Inflammatory macrophage treated with lipopolysaccharide for 1 hour (primary cell): ENCODE results near the gene EFCAB6.

Experiments
- DNase-seq, 2 donors: peaks; one replicate each; pipeline ENCODE4 v3.0.0-alpha.2; 2020 to 2022

Gene EFCAB6

GRCh38 chr22:43628250-43628649, 183.9 kb downstream of the EFCAB6 start:
- no peak for DNase-seq

DNA sequence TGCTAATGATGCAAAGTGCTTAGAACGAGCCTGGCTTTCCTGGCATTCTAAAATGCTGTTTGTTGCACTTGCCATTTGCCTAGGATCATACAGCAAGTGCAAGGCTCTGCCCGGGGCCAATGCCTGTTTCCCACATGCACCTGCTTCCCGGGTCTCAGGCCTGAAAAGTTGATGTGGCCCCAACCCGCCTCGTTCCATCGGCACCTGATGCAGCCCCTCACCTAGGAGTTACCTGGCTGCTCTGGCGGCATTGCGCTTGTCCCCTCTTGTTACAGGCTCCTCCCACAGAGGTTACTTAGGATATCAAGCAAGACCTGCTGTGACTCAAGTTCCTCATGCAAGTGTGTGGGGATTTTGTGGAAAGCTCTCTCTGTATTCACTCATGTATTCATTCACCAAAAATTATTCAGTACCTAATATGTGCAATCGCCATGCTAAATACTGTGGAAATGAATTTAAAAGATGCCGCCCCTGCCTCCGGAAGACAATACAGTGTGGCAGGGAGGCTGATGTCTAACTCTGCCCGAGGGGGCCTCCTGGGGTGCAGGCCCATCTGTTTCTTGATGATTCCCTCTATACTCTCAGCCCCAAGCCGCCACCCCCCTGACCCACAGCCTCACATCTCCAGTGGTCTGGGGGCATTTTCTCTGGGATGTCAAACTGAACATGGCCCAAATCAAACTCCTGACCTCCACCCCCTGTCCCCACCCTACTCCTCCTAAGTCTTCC, 184.5 kb downstream of the EFCAB6 start:
- no peak for DNase-seq

DNA sequence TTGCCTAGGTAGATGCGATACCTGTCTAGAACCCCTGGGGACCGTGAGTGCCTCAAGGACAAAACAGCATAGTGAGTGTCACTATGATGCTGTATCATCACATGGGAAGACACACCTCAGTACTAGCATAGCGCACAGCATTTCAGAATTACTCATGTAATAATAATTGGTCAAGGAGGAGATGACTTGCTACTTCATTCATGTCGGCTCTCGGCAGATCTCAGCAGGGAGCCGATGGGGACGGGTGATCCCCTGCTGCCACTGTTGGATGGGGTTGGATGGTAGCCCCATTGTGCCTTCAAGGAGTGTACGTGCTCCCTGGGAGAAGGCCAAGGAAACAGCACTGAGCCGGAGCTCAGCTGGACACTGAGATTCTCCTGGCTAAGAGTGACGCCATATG, 186.9 kb downstream of the EFCAB6 start:
- no peak for DNase-seq

DNA sequence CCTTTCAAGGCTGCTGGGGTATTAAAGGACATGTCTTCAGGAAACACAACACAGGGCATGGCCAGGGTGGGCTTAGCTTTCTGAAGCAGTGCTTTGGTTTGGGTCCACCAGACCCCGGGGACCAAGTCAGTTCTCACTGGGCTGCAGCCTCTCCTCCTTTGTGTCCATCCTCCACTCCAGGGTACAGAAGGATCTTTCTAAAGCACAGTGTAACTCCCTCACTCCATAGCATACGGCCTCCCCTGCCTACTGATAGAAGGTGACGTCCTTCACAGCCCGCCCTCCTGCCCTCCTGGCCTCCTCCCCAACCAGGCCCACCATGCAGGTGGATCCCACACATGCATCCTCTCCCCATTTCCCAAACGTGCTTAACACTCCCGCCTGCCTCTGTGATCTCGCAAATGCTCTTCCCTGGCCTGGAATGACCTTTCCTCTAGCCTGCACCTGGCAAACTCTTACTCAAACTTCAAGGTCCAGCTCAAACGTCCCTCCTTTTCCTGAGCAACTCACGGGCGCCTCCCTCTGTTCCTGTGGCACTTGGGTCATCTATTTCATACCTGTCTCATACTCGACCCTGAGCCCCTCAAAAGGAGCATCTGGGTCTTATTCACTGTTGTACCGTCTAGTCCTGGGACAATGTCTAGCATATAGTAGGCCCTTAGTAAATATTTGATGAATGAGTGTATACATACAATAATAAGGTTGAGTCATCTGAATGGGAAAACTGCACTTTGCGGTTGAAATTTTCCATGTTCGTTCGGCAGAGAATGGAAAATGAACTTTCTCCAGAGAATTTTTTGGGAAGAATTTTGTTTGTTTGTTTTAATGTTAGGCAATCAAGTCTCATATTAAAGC, 187.7 kb downstream of the EFCAB6 start:
- no peak for DNase-seq

- DNase-seq, result no peak
These were observed 189.2 kb downstream of the EFCAB6 start for GRCh38 chr22:43622886-43623285.

GRCh38 chr22:43620197-43620596, 191.9 kb downstream of the EFCAB6 start:
- no peak for DNase-seq

GRCh38 chr22:43618517-43618916, 193.6 kb downstream of the EFCAB6 start:
- DNase-seq, result no peak

GRCh38 chr22:43616645-43617044, 195.5 kb downstream of the EFCAB6 start:
- no peak for DNase-seq

- DNase-seq, result no peak
These were observed 211.8 kb downstream of the EFCAB6 start for GRCh38 chr22:43600265-43600664.

DNA sequence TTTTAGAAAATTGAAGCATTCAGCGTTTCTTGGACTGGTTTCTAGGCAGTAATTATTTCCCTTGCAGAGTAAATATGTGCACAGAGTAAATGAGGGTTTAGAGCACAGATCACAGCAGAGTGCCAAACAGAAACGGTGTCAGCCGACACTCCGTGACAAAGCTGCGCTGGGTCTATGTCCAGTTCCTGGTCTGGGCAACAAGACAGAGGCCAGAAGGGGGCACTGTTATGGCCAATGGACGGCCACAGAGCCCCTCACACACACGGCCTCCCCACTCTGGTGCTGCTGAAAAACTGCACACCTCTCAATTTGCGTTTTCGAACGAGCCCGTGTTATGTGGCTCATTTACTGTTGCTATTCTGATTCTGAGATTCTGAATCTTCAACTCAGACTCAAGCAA, 219.6 kb downstream of the EFCAB6 start:
- no peak for DNase-seq

GRCh38 chr22:43591380-43591779, 220.7 kb downstream of the EFCAB6 start:
- no peak for DNase-seq

GRCh38 chr22:43587574-43587973, 224.5 kb downstream of the EFCAB6 start:
- DNase-seq, result no peak

DNA sequence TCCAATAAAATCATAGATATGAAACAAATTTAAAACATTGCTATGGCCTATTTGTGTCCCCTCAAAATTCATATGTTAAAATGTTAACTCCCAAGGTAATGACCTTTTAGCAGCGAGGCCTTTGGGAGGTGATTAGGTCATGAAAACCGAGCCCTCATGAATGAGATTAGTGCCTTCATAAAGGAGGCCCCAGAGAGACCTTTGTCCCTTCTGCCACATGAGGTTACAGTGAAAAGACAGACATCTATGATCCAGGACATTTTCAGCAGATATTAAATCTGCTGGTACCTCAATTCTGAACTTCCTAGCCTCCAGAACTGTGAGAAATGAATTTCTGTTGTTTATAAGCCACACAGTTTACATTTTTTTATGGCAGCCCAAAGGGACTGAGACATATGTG, 228.6 kb downstream of the EFCAB6 start:
- DNase-seq, result no peak

- DNase-seq, result no peak
These were observed 229.7 kb downstream of the EFCAB6 start for GRCh38 chr22:43582394-43582793.

GRCh38 chr22:43580271-43580750, 231.8 kb downstream of the EFCAB6 start:
- no peak for DNase-seq

DNA sequence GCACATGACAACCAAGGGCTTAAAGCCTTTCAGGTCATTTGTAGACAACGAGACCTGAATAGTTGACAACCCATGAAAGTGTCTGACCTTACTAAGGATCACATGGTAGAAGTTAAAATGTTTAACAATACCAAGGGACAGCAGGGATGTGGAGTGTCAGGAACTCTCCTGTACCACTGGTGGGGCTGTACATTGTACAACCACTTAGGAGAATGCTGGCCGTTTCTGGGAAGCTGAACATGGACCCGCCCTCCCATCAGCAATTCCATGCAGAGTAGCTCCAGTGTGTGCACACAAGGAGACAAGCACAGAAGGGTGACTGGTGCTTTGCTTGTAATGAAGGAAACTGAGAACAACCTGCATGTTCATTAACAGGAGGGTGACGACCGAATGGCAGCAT, 237.4 kb downstream of the EFCAB6 start:
- DNase-seq, result no peak

- no peak for DNase-seq
These were observed 239.4 kb downstream of the EFCAB6 start for GRCh38 chr22:43572710-43573109.

- DNase-seq, result no peak
These were observed 240.9 kb downstream of the EFCAB6 start for GRCh38 chr22:43571181-43571580.

- no peak for DNase-seq
These were observed 241.5 kb downstream of the EFCAB6 start for GRCh38 chr22:43570531-43571165.

- DNase-seq, result no peak
These were observed 243.0 kb downstream of the EFCAB6 start for GRCh38 chr22:43569111-43569510.

- no peak for DNase-seq
These were observed 244.3 kb downstream of the EFCAB6 start for GRCh38 chr22:43567691-43568324.

DNA sequence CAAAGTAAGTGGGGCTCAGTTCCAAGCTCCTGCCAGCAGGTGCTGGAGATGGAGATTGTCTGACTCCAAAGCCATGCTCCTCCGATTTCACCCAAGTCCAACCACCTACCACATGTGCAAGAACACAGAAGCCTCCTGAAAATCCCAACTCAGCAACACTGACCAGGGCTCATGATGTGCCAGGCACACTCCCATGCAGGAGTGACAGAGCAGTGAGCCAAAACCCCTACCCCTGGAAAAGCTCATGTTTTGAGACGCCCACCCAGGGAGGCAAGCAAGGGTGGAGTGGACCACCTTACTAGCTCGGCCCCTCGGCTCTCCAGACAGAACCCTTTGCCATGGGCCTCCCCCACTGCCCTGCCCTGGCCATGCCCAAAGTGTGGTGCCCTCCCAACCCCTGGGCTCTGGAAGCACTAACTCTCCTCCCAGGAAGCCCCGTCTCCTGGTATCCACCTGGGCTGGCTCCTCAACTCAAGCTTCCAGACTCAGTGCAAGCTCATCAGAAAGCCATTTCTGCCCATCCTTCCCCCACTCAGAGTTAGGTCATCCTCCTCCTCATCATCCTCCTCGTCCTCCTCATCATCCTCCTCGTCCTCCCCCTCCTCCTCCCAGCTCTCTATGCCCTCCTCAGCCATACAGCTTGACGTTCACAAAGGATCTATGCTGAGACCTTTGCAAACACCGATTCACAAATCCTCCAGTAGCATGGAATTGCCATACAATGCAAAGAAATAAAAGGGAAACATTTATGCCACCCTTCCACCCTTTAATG, 245.4 kb downstream of the EFCAB6 start:
- DNase-seq, result no peak
